ENCODE results near the gene BBS5.

DNA sequence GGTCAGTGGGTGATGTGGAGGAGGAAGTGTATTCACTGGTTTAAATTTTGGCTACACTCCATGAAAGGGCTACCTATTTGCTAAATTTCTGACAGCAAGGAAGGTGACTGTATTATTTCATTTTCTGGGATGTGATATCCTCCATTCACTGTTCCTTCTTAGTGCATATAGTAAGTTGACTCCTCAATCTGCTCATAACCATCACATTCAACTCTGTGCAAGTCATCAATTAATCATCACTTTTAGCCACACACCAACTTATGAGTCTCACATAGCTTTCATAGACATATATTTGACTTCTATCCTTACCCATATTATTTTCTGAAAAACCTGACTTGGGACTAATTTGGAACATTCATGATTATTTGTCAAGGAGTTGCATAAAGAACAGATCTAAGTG, 47.2 kb downstream of the BBS5 start:
- TF ChIP-seq, protein P1, sequence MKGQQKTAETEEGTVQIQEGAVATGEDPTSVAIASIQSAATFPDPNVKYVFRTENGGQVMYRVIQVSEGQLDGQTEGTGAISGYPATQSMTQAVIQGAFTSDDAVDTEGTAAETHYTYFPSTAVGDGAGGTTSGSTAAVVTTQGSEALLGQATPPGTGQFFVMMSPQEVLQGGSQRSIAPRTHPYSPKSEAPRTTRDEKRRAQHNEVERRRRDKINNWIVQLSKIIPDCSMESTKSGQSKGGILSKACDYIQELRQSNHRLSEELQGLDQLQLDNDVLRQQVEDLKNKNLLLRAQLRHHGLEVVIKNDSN (IDR thresholded peaks at IDR 0.05) = no peak
- TF ChIP-seq FOXM1 (IDR thresholded peaks at IDR 0.05; ENCODE audit: borderline replicate concordance, low read depth) (no peak), TCF12 (IDR thresholded peaks at IDR 0.05; ENCODE audit: low read depth) (no peak)

Data from Ishikawa (cell line).